Peyer's patch (tissue), 4 donors: ENCODE measurements around the gene ACACA. TPM values are rescaled to one million over a fixed set of nuclear protein-coding genes. Genes with fewer than 3 reads are reported as not detected.

Experiments
- DNase-seq, 3 donors: peaks; one replicate each; pipeline ENCODE4 v3.0.0-alpha.2; 2017 to 2019
- H3K27ac ChIP-seq, 4 donors: fragments of 200-600 bp; sonication (generic); one replicate each; pipeline ENCODE4 v1.5.1; 2016 to 2019
- H3K27me3 ChIP-seq, 2 donors: fragments of 200-600 bp; sonication (generic); one replicate each; pipeline ENCODE4 v1.5.1; 2019
- H3K36me3 ChIP-seq, 3 donors: fragments of 200-600 bp; sonication (generic); one replicate each; pipeline ENCODE4 v1.5.1; 2016 to 2019
- H3K4me1 ChIP-seq, 4 donors: fragments of 200-600 bp; sonication (generic); one replicate each; pipeline ENCODE4 v1.5.1; 2016 to 2019
- H3K4me3 ChIP-seq, 4 donors: fragments of 200-600 bp; sonication (generic); 1 replicate in 3 of 4; 2 replicates in 1 of 4; pipeline ENCODE4 v1.5.1; 2016 to 2019; ENCODE audit warnings: mild to moderate bottlenecking in 1 of 4
- H3K9me3 ChIP-seq, 4 donors: fragments of 200-600 bp; sonication (generic); one replicate each; pipeline ENCODE4 v1.5.1; 2016 to 2019; ENCODE audit warnings: mild to moderate bottlenecking in 1 of 4
- CTCF ChIP-seq, 6 experiments: fragments of 450-650 bp in 4 of 6; fragments of 200-600 bp in 2 of 6; sonication (generic) in 1 of 6; IDR thresholded peaks; one replicate each; pipeline ENCODE4 v1.5.1; 2017 to 2019; ENCODE audit warnings: antibody characterized with exemption in 6 of 6, mild to moderate bottlenecking in 3 of 6, moderate library complexity in 1 of 6
- POLR2A ChIP-seq, 2 donors: fragments of 450-650 bp; IDR thresholded peaks; one replicate each; pipeline ENCODE4 v1.5.1; 2017; ENCODE audit warnings: antibody characterized with exemption in 2 of 2, mild to moderate bottlenecking in 2 of 2, moderate library complexity in 2 of 2
- total RNA-seq, 4 donors: library from RNA; depleted of rRNA; stranded (reverse); fragments of >200 nt; gene quantifications; one replicate each; pipeline ENCODE4 v1.1.0, GENCODE V29; 2016

ACACA gene
- total RNA-seq, 4 donors from 2014 or later = 31.7 to 71.7 (median 43.0) TPM

- no peak for TF ChIP-seq CTCF (IDR thresholded peaks at IDR 0.05)
- Histone ChIP-seq H3K9me3 (no peaks in the 10 kb centered on the region), H3K4me3 (no peak overlapping the region), H3K4me1 (no peaks in the 10 kb centered on the region), H3K36me3 (no peaks in the 10 kb centered on the region), H3K27ac (no peak overlapping the region), H3K27me3 (no peaks in the 10 kb centered on the region)
- no peak for DNase-seq
These were observed 110.7 kb downstream of the ACACA start for GRCh38 chr17:37295888-37296287.

GRCh38 chr17:37294888-37295287 is 111.7 kb downstream of the ACACA start:
- Histone ChIP-seq H3K4me3 (no peak overlapping the region), H3K9me3 (no peaks in the 10 kb centered on the region), H3K36me3 (no peaks in the 10 kb centered on the region), H3K27me3 (no peaks in the 10 kb centered on the region), H3K27ac (no peak overlapping the region), H3K4me1 (no peaks in the 10 kb centered on the region)
- DNase-seq = no peak
- TF ChIP-seq CTCF (IDR thresholded peaks at IDR 0.05) (no peak), POLR2A (IDR thresholded peaks at IDR 0.05) (no peak)

GRCh38 chr17:37293770-37294169 is 112.9 kb downstream of the ACACA start:
- Histone ChIP-seq H3K27ac (no peak overlapping the region), H3K36me3 (no peaks in the 10 kb centered on the region), H3K4me1 (no peaks in the 10 kb centered on the region), H3K4me3 (no peak overlapping the region), H3K9me3 (no peaks in the 10 kb centered on the region), H3K27me3 (no peaks in the 10 kb centered on the region)
- no peak for DNase-seq
- TF ChIP-seq CTCF (IDR thresholded peaks at IDR 0.05) = no peak
- no peak for TF ChIP-seq POLR2A (IDR thresholded peaks at IDR 0.05)

- no peak for TF ChIP-seq POLR2A (IDR thresholded peaks at IDR 0.05)
- TF ChIP-seq CTCF (IDR thresholded peaks at IDR 0.05) = no peak
- no peak overlapping the region for H3K4me3 ChIP-seq
- no peak for DNase-seq
- no peaks in the 10 kb centered on the region for H3K4me1 ChIP-seq
- no peaks in the 10 kb centered on the region for H3K9me3 ChIP-seq
- H3K36me3 ChIP-seq = no peaks in the 10 kb centered on the region
- H3K27ac ChIP-seq = no peak overlapping the region
- H3K27me3 ChIP-seq = no peaks in the 10 kb centered on the region
These were observed 114.1 kb downstream of the ACACA start for GRCh38 chr17:37292429-37293139.

- Histone ChIP-seq H3K27ac (no peak overlapping the region), H3K4me3 (no peak overlapping the region), H3K4me1 (no peaks in the 10 kb centered on the region), H3K27me3 (no peaks in the 10 kb centered on the region), H3K9me3 (no peaks in the 10 kb centered on the region), H3K36me3 (no peaks in the 10 kb centered on the region)
- TF ChIP-seq POLR2A (IDR thresholded peaks at IDR 0.05) (no peak), CTCF (IDR thresholded peaks at IDR 0.05) (no peak)
- no peak for DNase-seq
These were observed 115.3 kb downstream of the ACACA start for GRCh38 chr17:37291351-37291750.

GRCh38 chr17:37286430-37286829 is 120.2 kb downstream of the ACACA start:
- H3K9me3 ChIP-seq = no peaks in the 10 kb centered on the region
- TF ChIP-seq POLR2A (IDR thresholded peaks at IDR 0.05) (no peak), CTCF (IDR thresholded peaks at IDR 0.05) (no peak)
- no peak overlapping the region for H3K27ac ChIP-seq
- H3K27me3 ChIP-seq = no peaks in the 10 kb centered on the region
- H3K36me3 ChIP-seq = peaks cover 0 to 5% (median 0%) of the 10 kb centered on the region in 3 donors
- H3K4me1 ChIP-seq = no peaks in the 10 kb centered on the region
- DNase-seq = no peak
- no peak overlapping the region for H3K4me3 ChIP-seq
